ENCODE data around the gene DNAH2. TPM values are rescaled to one million over a fixed set of nuclear protein-coding genes. Genes with fewer than 3 reads are reported as not detected.

DNAH2 gene
- polyA plus RNA-seq, 1 of the 3 experiments (the other 2 are of a cell fraction), result 0.13 TPM

DNA sequence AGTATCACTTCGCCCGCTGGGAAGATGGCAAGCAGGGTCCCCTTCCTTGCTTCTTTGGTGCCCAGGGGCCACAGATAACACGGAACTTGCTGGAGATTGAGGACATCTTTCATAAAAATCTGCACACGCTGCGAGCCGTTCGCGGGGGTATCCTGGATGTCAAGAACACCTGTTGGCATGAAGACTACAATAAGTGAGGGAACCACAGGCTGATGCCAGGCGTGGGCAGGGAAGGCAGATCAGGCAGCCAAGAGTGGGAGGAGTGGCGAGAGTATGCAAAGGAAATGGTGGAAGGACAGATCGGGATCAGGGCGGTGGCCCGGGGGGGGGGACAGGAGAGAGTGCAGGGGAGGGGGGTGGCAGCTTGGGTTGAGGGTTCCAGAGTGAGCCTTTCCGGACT, 22.2 kb downstream of the DNAH2 start:
- no peak for DNase-seq
- peaks cover 19% of the 10 kb centered on the region for H3K27me3 ChIP-seq (ENCODE audit: insufficient read depth)

DNA sequence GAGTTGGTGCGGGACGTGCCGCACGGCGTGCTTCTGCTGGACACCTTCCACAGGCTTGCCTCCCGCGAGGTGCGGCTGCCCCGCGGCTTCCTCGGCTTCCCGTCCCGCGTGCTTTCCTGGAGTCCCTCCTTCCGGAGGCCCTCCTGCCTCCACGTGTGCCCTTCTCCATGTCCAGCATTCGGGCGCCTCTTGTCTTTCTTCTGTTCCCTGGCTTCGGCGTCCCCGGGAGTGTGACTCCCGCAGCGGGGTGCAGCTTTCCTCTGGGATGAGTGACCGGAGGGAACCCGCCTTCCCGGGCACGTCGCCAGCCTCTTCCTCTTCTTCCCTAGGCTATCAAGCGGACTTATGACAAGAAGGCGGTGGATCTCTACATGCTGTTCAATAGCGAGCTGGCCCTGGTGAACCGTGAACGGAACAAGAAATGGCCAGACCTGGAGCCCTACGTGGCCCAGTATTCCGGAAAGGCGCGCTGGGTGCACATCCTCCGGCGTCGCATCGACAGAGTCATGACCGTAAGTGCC, 23.0 kb downstream of the DNAH2 start:
- POLR2A ChIA-PET, result no interaction called here
- no peak overlapping the region for H2AFZ ChIP-seq (ENCODE audit: low read depth)
- H3K27ac ChIP-seq (ENCODE audit: low read depth in 2 of 2, low read length in 1 of 2), result no peak overlapping the region
- H3K9me2 ChIP-seq, result no peaks in the 10 kb centered on the region
- no peak overlapping the region for H3K9ac ChIP-seq
- H3K79me2 ChIP-seq (ENCODE audit: insufficient read depth), result no peaks in the 10 kb centered on the region
- no peak for DNase-seq
- no peaks in the 10 kb centered on the region for H3K36me3 ChIP-seq (replicated peaks in 1 of 2; ENCODE audit: control insufficient read depth in 1 of 2, insufficient read depth in 2 of 2, low read length in 1 of 2)
- CTCF ChIA-PET, result interaction anchor here (1.1 to 1.6 kb wide), 2 partner anchors 250 to 301 kb away, joined by 3 to 5 read pairs; no protein-coding TSS in a partner anchor
- H4K20me1 ChIP-seq (ENCODE audit: insufficient read depth), result no peaks in the 10 kb centered on the region
- H3F3A ChIP-seq (replicated peaks; ENCODE audit: insufficient read depth), result no peaks in the 10 kb centered on the region
- no peak overlapping the region for H3K4me3 ChIP-seq (ENCODE audit: low read depth in 2 of 2, low read length in 1 of 2)
- no peak for TF ChIP-seq MXI1 (IDR thresholded peaks at IDR 0.05; ENCODE audit: low read depth, low read length)
- TF ChIP-seq RAD21 (IDR thresholded peaks at IDR 0.05; ENCODE audit: low read length), result no peak
- no peak for TF ChIP-seq GATA2 (CRISPR knock-in tag; IDR thresholded peaks at IDR 0.05)
- TF ChIP-seq JUND (IDR thresholded peaks at IDR 0.05), result no peak
- TF ChIP-seq CHD2 (IDR thresholded peaks at IDR 0.05; ENCODE audit: low read length, partially characterized antibody), result no peak
- no peak for TF ChIP-seq TAF1 (IDR thresholded peaks at IDR 0.05; ENCODE audit: borderline replicate concordance, low read depth, low read length)
- TF ChIP-seq YY1 (IDR thresholded peaks at IDR 0.05; ENCODE audit: low read depth), result no peak
- TF ChIP-seq TEAD4 (IDR thresholded peaks at IDR 0.05; ENCODE audit: borderline replicate concordance, insufficient read depth), result no peak
- TF ChIP-seq ZBTB33 (IDR thresholded peaks at IDR 0.05; ENCODE audit: borderline replicate concordance, low read depth), result no peak
- TF ChIP-seq RCOR1 (IDR thresholded peaks at IDR 0.05; ENCODE audit: low read length), result no peak
- TF ChIP-seq TCF12 (IDR thresholded peaks at IDR 0.05), result no peak
- TF ChIP-seq FOSL2 (IDR thresholded peaks at IDR 0.05; ENCODE audit: borderline replicate concordance, low read depth), result no peak
- TF ChIP-seq GABPA (IDR thresholded peaks at IDR 0.05; ENCODE audit: low read depth), result no peak
- no peak for TF ChIP-seq FOXJ3 (CRISPR knock-in tag; IDR thresholded peaks at IDR 0.05)
- TF ChIP-seq, protein P1, sequence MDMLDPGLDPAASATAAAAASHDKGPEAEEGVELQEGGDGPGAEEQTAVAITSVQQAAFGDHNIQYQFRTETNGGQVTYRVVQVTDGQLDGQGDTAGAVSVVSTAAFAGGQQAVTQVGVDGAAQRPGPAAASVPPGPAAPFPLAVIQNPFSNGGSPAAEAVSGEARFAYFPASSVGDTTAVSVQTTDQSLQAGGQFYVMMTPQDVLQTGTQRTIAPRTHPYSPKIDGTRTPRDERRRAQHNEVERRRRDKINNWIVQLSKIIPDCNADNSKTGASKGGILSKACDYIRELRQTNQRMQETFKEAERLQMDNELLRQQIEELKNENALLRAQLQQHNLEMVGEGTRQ (IDR thresholded peaks at IDR 0.05; ENCODE audit: borderline replicate concordance, low read depth, low read length), result no peak
- TF ChIP-seq POLR2AphosphoS5 (IDR thresholded peaks at IDR 0.05; ENCODE audit: low read depth, low read length), result no peak
- TF ChIP-seq, protein P2, sequence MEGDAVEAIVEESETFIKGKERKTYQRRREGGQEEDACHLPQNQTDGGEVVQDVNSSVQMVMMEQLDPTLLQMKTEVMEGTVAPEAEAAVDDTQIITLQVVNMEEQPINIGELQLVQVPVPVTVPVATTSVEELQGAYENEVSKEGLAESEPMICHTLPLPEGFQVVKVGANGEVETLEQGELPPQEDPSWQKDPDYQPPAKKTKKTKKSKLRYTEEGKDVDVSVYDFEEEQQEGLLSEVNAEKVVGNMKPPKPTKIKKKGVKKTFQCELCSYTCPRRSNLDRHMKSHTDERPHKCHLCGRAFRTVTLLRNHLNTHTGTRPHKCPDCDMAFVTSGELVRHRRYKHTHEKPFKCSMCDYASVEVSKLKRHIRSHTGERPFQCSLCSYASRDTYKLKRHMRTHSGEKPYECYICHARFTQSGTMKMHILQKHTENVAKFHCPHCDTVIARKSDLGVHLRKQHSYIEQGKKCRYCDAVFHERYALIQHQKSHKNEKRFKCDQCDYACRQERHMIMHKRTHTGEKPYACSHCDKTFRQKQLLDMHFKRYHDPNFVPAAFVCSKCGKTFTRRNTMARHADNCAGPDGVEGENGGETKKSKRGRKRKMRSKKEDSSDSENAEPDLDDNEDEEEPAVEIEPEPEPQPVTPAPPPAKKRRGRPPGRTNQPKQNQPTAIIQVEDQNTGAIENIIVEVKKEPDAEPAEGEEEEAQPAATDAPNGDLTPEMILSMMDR (IDR thresholded peaks at IDR 0.05), result no peak
- no peak for TF ChIP-seq RXRA (IDR thresholded peaks at IDR 0.05; ENCODE audit: borderline replicate concordance, low read depth)
- H3K4me2 ChIP-seq, result no peak overlapping the region
- peaks cover 19% of the 10 kb centered on the region for H3K27me3 ChIP-seq (ENCODE audit: insufficient read depth)
- peaks cover 0 to 2% of the 10 kb centered on the region in 2 experiments; a peak in 2 of 4 replicates for H3K4me1 ChIP-seq (ENCODE audit: control insufficient read depth in 1 of 2, insufficient read depth in 2 of 2, low read depth in 1 of 2, low read length in 1 of 2)
- WGBS (ENCODE audit: low lambda C conversion rate), result 54% methylated on average over 32 of the region's 42 CpGs
- no peaks in the 10 kb centered on the region for H3K9me3 ChIP-seq

More for the DNA sequence above, 22.2 kb downstream of the DNAH2 start:
- H3K9me2 ChIP-seq, result no peaks in the 10 kb centered on the region
- H3K4me1 ChIP-seq (ENCODE audit: control insufficient read depth in 1 of 2, insufficient read depth in 2 of 2, low read depth in 1 of 2, low read length in 1 of 2), result no peaks in the 10 kb centered on the region; a peak in 1 of 4 replicates
- no peak overlapping the region for H3K4me3 ChIP-seq (ENCODE audit: low read depth in 2 of 2, low read length in 1 of 2)
- H3K9me3 ChIP-seq, result no peaks in the 10 kb centered on the region
- POLR2A ChIA-PET, result no interaction called here
- H3F3A ChIP-seq (replicated peaks; ENCODE audit: insufficient read depth), result no peaks in the 10 kb centered on the region
- no peak overlapping the region for H3K4me2 ChIP-seq
- no peaks in the 10 kb centered on the region for H3K36me3 ChIP-seq (replicated peaks in 1 of 2; ENCODE audit: control insufficient read depth in 1 of 2, insufficient read depth in 2 of 2, low read length in 1 of 2)
- H4K20me1 ChIP-seq (ENCODE audit: insufficient read depth), result no peaks in the 10 kb centered on the region
- H3K27ac ChIP-seq (ENCODE audit: low read depth in 2 of 2, low read length in 1 of 2), result no peak overlapping the region
- CTCF ChIA-PET, result interaction anchor here (1.6 kb wide), 1 partner anchor 250 kb away, joined by 5 read pairs; no protein-coding TSS in a partner anchor
- WGBS (ENCODE audit: low lambda C conversion rate), result 64% methylated on average over 14 of the region's 14 CpGs
- H2AFZ ChIP-seq (ENCODE audit: low read depth), result no peak overlapping the region
- TF ChIP-seq FOXJ3 (CRISPR knock-in tag; IDR thresholded peaks at IDR 0.05), result no peak
- TF ChIP-seq, protein P3, sequence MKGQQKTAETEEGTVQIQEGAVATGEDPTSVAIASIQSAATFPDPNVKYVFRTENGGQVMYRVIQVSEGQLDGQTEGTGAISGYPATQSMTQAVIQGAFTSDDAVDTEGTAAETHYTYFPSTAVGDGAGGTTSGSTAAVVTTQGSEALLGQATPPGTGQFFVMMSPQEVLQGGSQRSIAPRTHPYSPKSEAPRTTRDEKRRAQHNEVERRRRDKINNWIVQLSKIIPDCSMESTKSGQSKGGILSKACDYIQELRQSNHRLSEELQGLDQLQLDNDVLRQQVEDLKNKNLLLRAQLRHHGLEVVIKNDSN (IDR thresholded peaks at IDR 0.05; ENCODE audit: borderline replicate concordance, low read depth), result no peak
- no peaks in the 10 kb centered on the region for H3K79me2 ChIP-seq (ENCODE audit: insufficient read depth)
- H3K9ac ChIP-seq, result no peak overlapping the region

Measured in SK-N-SH (cell line).